ENCODE results near the gene HMGN3.

HMGN3 gene

DNA sequence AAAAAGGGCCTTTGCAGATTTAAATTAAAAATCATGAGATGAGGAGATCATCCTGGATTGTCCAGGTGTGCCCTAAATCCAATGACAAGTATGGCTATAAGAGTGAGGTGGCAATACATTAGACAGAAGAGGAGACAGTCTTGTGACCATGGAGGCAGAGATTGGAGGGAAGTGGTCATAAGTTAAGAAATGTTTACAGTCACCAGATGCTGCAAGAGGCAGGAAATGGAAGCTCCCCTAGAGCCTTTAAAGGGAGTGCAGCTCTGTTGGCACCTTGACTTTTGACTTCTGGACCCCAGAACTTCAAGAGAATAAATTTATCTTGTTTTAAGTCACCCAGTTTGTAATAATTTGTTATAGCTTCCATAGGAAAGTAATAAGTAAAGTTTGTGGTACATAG is 61.1 kb downstream of the HMGN3 start:
- DNase-seq = no peak

DNA sequence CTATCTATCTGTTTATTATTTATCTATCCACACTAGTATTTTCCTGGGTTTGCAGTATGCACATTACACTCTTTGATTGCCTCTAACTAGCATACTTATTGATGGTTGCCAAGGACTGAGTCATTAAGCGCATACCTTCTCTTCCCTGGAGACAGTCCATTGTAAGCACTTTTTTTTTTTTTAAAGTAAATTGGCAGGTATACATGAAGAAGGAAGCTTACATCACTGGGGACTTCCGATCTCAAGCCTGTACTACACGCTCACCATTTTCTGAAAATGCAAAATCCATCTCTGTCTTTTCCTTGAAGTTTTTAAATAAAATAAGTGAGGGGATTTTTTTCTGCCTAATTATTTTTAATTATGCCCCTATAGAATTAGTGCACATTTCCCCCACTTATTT is 63.5 kb downstream of the HMGN3 start:
- no peak for DNase-seq

DNA sequence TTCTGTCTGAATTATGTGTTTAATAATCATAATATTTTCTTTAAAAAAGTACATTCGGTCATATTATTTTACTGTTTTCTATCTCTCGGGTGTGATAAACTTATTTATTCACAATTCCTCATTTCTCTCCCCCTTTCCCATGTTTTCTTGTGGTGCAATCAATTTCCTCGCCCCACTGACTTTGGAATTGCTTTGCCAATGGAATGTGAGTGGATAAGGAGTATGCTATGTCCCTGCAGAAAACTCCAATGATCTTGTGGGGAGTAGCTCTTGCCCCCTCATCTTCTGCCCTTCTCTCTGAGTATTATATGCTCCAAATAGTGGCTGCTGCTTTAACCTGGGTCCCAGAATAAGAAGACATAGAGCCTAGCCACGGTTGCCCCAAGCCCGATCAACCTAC is 64.1 kb downstream of the HMGN3 start:
- no peak for DNase-seq

DNA sequence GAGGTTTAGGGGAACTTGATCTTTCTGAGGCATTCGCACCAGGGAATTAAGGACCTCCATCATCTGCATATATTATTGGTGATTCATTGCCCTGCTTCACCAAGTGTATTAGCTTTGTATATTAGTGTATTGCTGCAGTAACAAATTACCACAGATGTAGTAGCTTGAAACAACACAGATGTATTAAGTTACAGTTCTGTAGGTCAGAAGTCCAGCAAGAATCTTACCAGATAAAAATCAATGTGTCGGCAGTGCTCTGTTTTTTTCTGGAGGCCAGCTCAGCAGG is 65.8 kb downstream of the HMGN3 start:
- DNase-seq = no peak

DNA sequence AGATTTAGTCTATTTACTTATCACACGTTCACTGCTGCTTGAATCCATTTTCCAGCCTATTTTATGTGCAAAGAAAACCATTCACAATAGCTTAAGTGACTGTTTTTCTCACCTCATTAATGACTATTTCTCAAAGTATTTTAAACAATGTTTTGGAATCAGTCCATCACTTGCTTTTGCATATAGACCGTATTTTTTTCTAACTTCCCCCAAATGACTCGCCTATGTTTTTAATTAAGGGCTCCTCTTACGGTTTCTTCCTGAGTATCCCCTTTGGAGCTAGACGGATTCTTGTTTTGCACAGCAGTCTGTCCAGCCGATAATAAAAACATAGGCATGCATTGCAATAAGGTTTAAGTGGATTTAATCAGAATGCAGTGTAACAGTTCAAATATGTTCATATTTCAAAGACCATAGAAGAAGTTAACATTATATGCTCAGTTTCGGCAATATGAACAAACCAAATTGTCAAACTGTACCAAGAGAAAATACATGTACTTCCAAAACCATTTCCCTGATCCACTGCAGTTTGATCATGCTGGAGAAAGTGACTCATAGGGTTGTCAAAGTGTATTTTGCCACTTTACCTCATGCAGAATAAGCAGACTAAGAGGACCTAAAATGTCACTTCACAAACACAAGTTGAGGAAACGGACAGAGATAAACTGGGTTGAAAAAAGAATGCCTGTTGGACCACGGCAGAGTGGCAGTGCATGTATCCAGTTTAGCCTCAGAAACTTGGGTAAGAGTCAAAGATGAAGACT is 66.4 kb downstream of the HMGN3 start:
- no peak for DNase-seq

DNA sequence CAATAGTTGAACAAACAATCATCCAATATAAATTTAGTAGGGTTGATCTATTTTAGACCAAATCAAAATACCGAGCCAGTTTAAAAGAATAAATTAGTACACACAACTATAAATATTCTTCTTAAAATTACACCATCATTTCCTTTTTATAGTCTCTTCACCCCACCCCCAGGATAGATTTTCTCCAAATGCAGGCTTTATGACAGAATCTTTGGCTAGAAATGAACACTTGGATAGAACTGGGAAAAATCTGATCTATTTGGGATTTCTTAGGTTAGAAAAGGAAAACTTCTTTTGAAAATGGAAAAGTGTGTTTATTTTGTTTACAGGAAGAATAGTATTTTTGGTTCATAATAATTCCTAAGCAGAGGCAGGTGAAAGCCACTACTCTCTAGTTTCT is 74.6 kb downstream of the HMGN3 start:
- DNase-seq = no peak

DNA sequence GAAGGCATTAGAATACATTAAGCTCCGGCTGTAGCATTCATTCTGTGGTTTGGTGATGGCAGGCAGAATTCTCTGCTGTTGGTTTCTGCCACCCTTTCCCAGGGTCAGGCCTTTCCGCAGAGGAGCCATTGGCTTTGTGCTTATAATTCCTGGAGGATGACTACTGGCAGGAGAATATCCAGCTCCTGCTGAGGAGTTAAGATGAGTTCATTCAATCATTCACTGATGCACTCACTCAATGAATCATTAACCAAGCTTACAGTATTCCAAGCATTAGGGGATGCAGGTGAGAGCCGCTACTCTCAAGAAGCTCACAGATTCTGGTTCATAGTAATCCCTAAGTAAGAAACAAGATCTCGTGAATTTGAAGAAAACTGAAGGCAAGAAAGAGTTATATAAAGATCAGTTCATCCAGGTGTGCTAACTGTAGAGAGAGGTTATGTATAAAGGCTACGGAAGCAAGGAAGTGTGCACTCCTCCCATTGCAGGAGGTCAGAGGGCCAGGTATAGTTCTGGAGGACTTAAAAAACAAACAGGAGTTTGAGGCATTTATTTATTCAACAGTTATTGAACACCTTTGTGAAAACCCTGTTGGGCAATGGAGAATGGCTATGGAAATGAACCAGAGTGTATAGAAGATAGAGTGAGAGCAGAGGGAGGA is 75.5 kb downstream of the HMGN3 start:
- DNase-seq = no peak

DNA sequence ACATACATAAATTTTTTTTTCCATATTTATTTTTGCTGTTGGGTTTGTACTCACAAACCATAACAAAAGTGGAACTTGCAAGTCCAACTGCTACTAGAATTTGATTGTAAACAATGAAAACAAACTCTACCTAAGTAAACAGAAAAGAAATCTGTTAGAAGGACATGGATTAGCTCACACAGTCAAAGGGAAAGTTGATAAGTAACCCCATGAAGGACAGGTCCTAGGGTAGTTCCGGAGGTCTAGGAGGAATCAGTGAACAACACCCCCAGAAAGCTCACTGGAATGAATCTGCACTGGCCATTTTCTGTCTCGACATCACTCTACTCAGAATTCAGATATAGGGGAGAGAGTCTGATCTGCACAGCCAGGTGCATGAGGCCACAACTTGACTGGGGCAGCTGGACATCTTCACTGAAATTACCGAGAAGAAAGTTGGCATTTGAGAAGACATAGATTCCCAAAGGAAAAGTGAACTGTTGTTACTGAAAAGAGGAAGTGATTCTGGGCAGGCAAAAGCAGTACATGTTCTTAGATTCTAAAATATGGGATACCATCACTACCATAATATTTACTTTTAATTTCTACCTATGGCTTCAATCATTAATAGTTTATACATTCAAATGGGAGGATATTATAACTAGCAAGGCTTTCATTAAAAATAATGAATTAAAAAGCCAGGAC is 76.4 kb downstream of the HMGN3 start:
- DNase-seq = no peak

DNA sequence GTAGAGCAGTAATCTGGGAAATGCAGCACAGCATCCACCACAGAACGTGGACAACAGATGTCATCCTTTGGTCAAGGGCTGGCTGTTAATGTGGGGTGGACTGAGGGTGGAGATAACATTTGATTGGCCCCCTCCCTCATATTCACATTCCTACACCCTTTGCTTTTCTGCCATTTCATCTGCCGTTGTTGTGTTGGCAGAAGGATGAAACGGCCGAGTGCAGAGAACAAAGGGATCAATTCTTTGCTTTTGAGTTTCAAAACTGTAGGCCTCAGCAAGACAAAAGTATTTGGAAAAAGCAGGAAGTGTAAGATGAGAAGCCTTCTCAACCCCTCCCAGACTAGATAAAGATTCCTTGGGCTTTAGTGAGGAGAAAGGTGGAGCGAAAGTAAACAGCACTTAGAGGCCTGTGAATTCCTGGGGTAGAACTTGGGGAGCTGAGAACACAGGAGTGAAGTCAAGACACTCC is 82.2 kb downstream of the HMGN3 start:
- DNase-seq = no peak

Measured in stimulated activated naive CD4-positive, alpha-beta T cell treated with Interleukin-2 at 50 U/mL for 16 hours (primary cell).